GM19239 (cell line): Measurements from ENCODE around the gene SPOCK1.

Experiments used
- DNase-seq: peaks from one replicate; pipeline ENCODE4 v3.0.0; 2011; ENCODE audit warnings: low spot score; ENCODE audit not compliant: insufficient read length
- FAIRE-seq: peaks from 2 replicates; lab custom pipeline; 2011; peaks lifted over from hg19 to GRCh38; lab: Jason Lieb, UNC

SPOCK1 gene

GRCh38 chr5:137144656-137145055 is 354.5 kb downstream of the SPOCK1 start:
- DNase-seq (no peak), FAIRE-seq (no peak)

GRCh38 chr5:137142764-137143605 is 356.1 kb downstream of the SPOCK1 start:
- DNase-seq (no peak), FAIRE-seq (no peak)

- FAIRE-seq (no peak), DNase-seq (no peak)
These were observed 356.8 kb downstream of the SPOCK1 start for GRCh38 chr5:137142346-137142745.

- DNase-seq (no peak), FAIRE-seq (no peak)
These were observed 357.3 kb downstream of the SPOCK1 start for GRCh38 chr5:137141779-137142178.

GRCh38 chr5:137136991-137137632 is 362.0 kb downstream of the SPOCK1 start:
- FAIRE-seq, result no peak
- DNase-seq, result no peak

GRCh38 chr5:137134920-137135532 is 364.1 kb downstream of the SPOCK1 start:
- no peak for FAIRE-seq

GRCh38 chr5:137129886-137130680 is 369.0 kb downstream of the SPOCK1 start:
- DNase-seq, result no peak
- FAIRE-seq, result no peak

More at GRCh38 chr5:137134920-137135532, 364.1 kb downstream of the SPOCK1 start:
- no peak for DNase-seq

GRCh38 chr5:137128012-137128411 is 371.1 kb downstream of the SPOCK1 start:
- no peak for DNase-seq
- no peak for FAIRE-seq

GRCh38 chr5:137126829-137127228 is 372.3 kb downstream of the SPOCK1 start:
- FAIRE-seq (no peak), DNase-seq (no peak)

- FAIRE-seq (no peak), DNase-seq (no peak)
These were observed 376.6 kb downstream of the SPOCK1 start for GRCh38 chr5:137122558-137122957.

- DNase-seq, result no peak
- no peak for FAIRE-seq
These were observed 377.1 kb downstream of the SPOCK1 start for GRCh38 chr5:137122075-137122474.

- DNase-seq (no peak), FAIRE-seq (no peak)
These were observed 379.8 kb downstream of the SPOCK1 start for GRCh38 chr5:137119321-137119720.

- no peak for DNase-seq
- no peak for FAIRE-seq
These were observed 380.5 kb downstream of the SPOCK1 start for GRCh38 chr5:137118629-137119028.

- no peak for FAIRE-seq
- DNase-seq, result no peak
These were observed 384.0 kb downstream of the SPOCK1 start for GRCh38 chr5:137115152-137115551.

- no peak for FAIRE-seq
- no peak for DNase-seq
These were observed 384.6 kb downstream of the SPOCK1 start for GRCh38 chr5:137114529-137114928.

- DNase-seq, result no peak
- no peak for FAIRE-seq
These were observed 385.2 kb downstream of the SPOCK1 start for GRCh38 chr5:137113939-137114338.

- no peak for DNase-seq
- FAIRE-seq, result no peak
These were observed 386.0 kb downstream of the SPOCK1 start for GRCh38 chr5:137113161-137113560.

GRCh38 chr5:137105351-137106035 is 393.6 kb downstream of the SPOCK1 start:
- FAIRE-seq (no peak), DNase-seq (no peak)

- FAIRE-seq, result no peak
- DNase-seq, result no peak
These were observed 397.6 kb downstream of the SPOCK1 start for GRCh38 chr5:137101544-137101943.

- FAIRE-seq, result no peak
- DNase-seq, result no peak
These were observed 399.5 kb downstream of the SPOCK1 start for GRCh38 chr5:137099651-137100050.
